HFF-Myc (cell line): ENCODE data around the gene SLFN12L.

Source experiments
- DNase-seq: peaks from one replicate; pipeline ENCODE4 v3.0.0-alpha.2; 2011; ENCODE audit warnings: low read depth; ENCODE audit errors: extremely low read depth
- H3K4me3 ChIP-seq: replicated peaks from 2 replicates; pipeline ENCODE4 v1.5.1; 2011; ENCODE audit warnings: low read depth, mild to moderate bottlenecking, control low read depth, low read length
- CTCF ChIP-seq: IDR thresholded peaks from 2 replicates; pipeline ENCODE4 v1.5.1; 2012; ENCODE audit warnings: mild to moderate bottlenecking, low read depth, low read length, control low read depth; ENCODE audit errors: missing control alignments

SLFN12L gene

DNA sequence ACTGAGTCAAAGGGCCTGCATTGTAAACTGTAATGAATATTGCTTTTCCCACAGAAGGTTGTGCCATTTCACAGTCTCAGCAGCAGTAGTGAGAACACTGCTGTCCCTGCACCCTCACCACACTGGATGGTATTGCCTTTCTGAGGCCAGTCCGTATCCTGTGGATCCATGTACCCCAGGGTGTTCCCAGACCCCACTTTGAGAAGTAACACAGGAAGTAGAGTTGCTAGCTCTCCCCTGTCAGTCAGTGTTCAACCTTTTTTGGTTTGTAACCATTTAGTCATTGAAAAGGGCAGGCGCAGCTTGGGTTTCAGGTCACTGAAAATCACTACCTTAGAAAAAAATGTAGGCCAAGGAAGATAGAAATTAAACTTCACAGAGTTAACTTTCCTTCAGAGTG lies 37.9 kb downstream of the SLFN12L start:
- TF ChIP-seq CTCF: no peak
- no peak for DNase-seq
- H3K4me3 ChIP-seq: no peak overlapping the region

DNA sequence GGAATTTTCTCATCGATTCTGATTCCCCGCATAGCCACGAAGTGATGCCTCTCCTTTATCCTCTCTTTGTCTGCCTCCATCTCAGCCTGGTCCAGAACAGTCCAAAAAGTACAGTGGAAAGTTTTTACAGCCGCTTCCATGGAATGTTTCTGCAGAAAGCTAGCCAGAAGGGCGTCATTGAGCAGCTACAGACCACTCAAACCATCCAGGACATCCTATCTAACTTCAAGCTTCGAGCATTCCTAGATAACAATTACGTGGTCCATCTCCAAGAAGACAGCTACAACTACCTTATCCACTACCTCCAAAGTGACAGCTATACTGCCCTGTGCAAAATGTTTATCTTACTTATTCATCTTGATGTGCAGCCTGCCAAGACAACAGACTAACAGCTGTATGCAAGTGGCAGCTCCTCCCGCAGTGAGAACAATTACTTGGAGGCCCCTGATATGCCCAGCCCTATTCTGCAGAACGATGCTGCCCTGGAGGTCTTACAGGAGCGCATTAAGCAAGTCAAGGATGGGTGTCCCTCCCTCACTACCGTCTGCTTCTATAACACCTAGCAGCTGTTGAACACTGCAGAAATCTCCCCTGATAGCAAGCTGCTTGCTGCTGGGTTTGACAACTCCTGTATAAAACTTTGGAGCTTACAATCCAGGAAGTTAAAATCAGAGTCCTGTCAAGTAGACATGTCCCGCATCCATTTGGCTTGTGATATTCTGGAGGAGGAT lies 38.9 kb downstream of the SLFN12L start:
- TF ChIP-seq CTCF: no peak
- no peak for DNase-seq
- no peak overlapping the region for H3K4me3 ChIP-seq

GRCh38 chr17:35496451-35497290 lies 40.8 kb downstream of the SLFN12L start:
- no peak overlapping the region for H3K4me3 ChIP-seq
- TF ChIP-seq CTCF: no peak
- no peak for DNase-seq

DNA sequence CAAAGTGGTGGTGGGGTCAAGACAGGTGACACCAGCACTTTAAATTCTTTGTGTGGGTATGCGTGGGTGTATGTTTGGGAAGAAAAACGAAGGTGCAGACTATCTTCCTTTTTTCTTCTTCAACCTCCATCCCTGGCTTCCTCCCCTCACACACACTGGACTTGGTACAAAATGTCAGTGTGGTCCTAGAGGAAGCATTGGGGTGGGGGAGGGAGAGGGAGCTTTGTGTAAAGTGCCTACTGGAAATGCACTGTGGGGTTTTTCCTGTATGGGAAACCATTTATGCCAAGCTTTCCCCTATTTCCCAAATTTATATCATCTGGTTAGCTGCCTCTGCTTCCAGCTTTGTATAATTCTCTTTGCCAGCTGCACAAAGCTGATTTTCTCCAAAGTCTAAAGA lies 44.4 kb downstream of the SLFN12L start:
- TF ChIP-seq CTCF: no peak

GRCh38 chr17:35491417-35491816 lies 46.1 kb downstream of the SLFN12L start:
- TF ChIP-seq CTCF: no peak
- no peak overlapping the region for H3K4me3 ChIP-seq
- no peak for DNase-seq

More for the DNA sequence above, 44.4 kb downstream of the SLFN12L start:
- DNase-seq: no peak
- no peak overlapping the region for H3K4me3 ChIP-seq

GRCh38 chr17:35489944-35490343 lies 47.5 kb downstream of the SLFN12L start:
- no peak overlapping the region for H3K4me3 ChIP-seq
- DNase-seq: no peak
- no peak for TF ChIP-seq CTCF
